ENCODE data around the gene SRBD1. TPM values are rescaled to one million over a fixed set of nuclear protein-coding genes. Genes with fewer than 3 reads are reported as not detected.
A peak's percentile ranks its signal among the peaks of the same experiment; 100 is the strongest.

SRBD1 gene
- total and polyA plus RNA-seq, 10 donors = 4.6 to 57.8 (median 25.8) TPM

- DNase-seq = no peak
These were observed 32.8 kb downstream of the SRBD1 start for GRCh38 chr2:45578056-45578843.

GRCh38 chr2:45577441-45577840 lies 33.6 kb downstream of the SRBD1 start:
- Histone ChIP-seq H3K27ac (no peak overlapping the region), H3K27me3 (replicated peaks in 1 of 7) (no peaks in the 10 kb centered on the region), H3K4me1 (peaks cover 0 to 18% (median 2%) of the 10 kb centered on the region in 6 donors), H3K9me3 (no peaks in the 10 kb centered on the region), H3K36me3 (peaks cover 0 to 63% (median 8%) of the 10 kb centered on the region in 6 donors), H3K4me3 (no peak overlapping the region)
- DNase-seq = no peak
- WGBS, 5 donors = 82 to 91% (median 88%) methylated on average over 4 of the region's 4 CpGs
- TF ChIP-seq POLR2A (IDR thresholded peaks at IDR 0.05) (no peak), CTCF (IDR thresholded peaks at IDR 0.05 in 8 of 11, conservative IDR thresholded peaks at IDR 0.05 in 3 of 11) (no peak), POLR2AphosphoS5 (IDR thresholded peaks at IDR 0.05) (no peak)
- intact Hi-C loops (cut with DNase I; ENCODE audit: low total_unique reads) = loop anchor here (10.0 kb wide), 1 partner anchor 593 kb away; no protein-coding TSS in a partner anchor

More at GRCh38 chr2:45578056-45578843, 32.8 kb downstream of the SRBD1 start:
- Histone ChIP-seq H3K27ac (no peak overlapping the region), H3K36me3 (peaks cover 0 to 57% (median 4%) of the 10 kb centered on the region in 6 donors), H3K9me3 (no peaks in the 10 kb centered on the region), H3K27me3 (replicated peaks in 1 of 7) (no peaks in the 10 kb centered on the region), H3K4me1 (peaks cover 0 to 25% (median 2%) of the 10 kb centered on the region in 6 donors), H3K4me3 (no peak overlapping the region)
- WGBS, 5 donors = 72 to 81% (median 80%) methylated on average over 5 of the region's 5 CpGs
- TF ChIP-seq CTCF (IDR thresholded peaks at IDR 0.05 in 8 of 11, conservative IDR thresholded peaks at IDR 0.05 in 3 of 11) = peak in 9 of 11 experiments; percentile 7 to 61 (median 50)
- TF ChIP-seq POLR2A (IDR thresholded peaks at IDR 0.05) = no peak
- intact Hi-C loops (cut with DNase I; ENCODE audit: low total_unique reads) = loop anchor here (10.0 kb wide), 1 partner anchor 593 kb away; no protein-coding TSS in a partner anchor

GRCh38 chr2:45575881-45576280 lies 35.2 kb downstream of the SRBD1 start:
- Histone ChIP-seq H3K9me3 (no peaks in the 10 kb centered on the region), H3K27me3 (replicated peaks in 1 of 7) (no peaks in the 10 kb centered on the region), H3K4me3 (no peak overlapping the region), H3K4me1 (peaks cover 0 to 25% (median 2%) of the 10 kb centered on the region in 6 donors), H3K27ac (peak overlapping the region in 1 of 8 donors; percentile 46), H3K36me3 (peaks cover 0 to 56% (median 13%) of the 10 kb centered on the region in 6 donors)
- 71 to 81% (median 76%) methylated on average over 6 of the region's 6 CpGs for WGBS, 5 donors
- intact Hi-C loops (cut with DNase I; ENCODE audit: low total_unique reads) = loop anchor here (10.0 kb wide), 1 partner anchor 591 kb away; no protein-coding TSS in a partner anchor
- TF ChIP-seq POLR2A (IDR thresholded peaks at IDR 0.05) = no peak
- TF ChIP-seq CTCF (IDR thresholded peaks at IDR 0.05 in 8 of 11, conservative IDR thresholded peaks at IDR 0.05 in 3 of 11) = no peak
- TF ChIP-seq POLR2AphosphoS5 (IDR thresholded peaks at IDR 0.05) = no peak
- no peak for DNase-seq

GRCh38 chr2:45572979-45573378 lies 38.1 kb downstream of the SRBD1 start:
- no peak for TF ChIP-seq POLR2A (IDR thresholded peaks at IDR 0.05)
- no peak for TF ChIP-seq POLR2AphosphoS5 (IDR thresholded peaks at IDR 0.05)
- TF ChIP-seq CTCF (IDR thresholded peaks at IDR 0.05 in 8 of 11, conservative IDR thresholded peaks at IDR 0.05 in 3 of 11) = no peak
- no peak for DNase-seq
- intact Hi-C loops (cut with DNase I; ENCODE audit: low total_unique reads) = loop anchor here (10.0 kb wide), 1 partner anchor 588 kb away; no protein-coding TSS in a partner anchor
- Histone ChIP-seq H3K27me3 (replicated peaks in 1 of 7) (no peaks in the 10 kb centered on the region), H3K4me1 (peaks cover 0 to 29% (median 11%) of the 10 kb centered on the region in 6 donors), H3K36me3 (peaks cover 0 to 38% (median 10%) of the 10 kb centered on the region in 6 donors), H3K27ac (no peak overlapping the region), H3K4me3 (no peak overlapping the region), H3K9me3 (no peaks in the 10 kb centered on the region)
- 92 to 98% (median 97%) methylated on average over 3 of the region's 3 CpGs for WGBS, 5 donors

Measured in spleen (tissue), 11 donors.